Uterus (tissue), 2 donors: ENCODE data around the gene HYPK.

ENCODE experiments used
- POLR2A ChIP-seq, 2 donors: fragments of 450-650 bp; IDR thresholded peaks; one replicate each; pipeline ENCODE4 v1.6.1; 2016; ENCODE audit warnings: antibody characterized with exemption in 2 of 2, mild to moderate bottlenecking in 1 of 2, moderate library complexity in 1 of 2
- TF ChIP-seq, protein P1 (sequence below), 4 experiments: fragments of 200-600 bp in 2 of 4; fragments of 450-650 bp in 2 of 4; sonication (generic) in 2 of 4; IDR thresholded peaks; one replicate each; pipeline ENCODE4 v1.5.1; 2016 to 2019; ENCODE audit warnings: antibody characterized with exemption in 4 of 4, mild to moderate bottlenecking in 2 of 4, moderate library complexity in 1 of 4

DNA sequence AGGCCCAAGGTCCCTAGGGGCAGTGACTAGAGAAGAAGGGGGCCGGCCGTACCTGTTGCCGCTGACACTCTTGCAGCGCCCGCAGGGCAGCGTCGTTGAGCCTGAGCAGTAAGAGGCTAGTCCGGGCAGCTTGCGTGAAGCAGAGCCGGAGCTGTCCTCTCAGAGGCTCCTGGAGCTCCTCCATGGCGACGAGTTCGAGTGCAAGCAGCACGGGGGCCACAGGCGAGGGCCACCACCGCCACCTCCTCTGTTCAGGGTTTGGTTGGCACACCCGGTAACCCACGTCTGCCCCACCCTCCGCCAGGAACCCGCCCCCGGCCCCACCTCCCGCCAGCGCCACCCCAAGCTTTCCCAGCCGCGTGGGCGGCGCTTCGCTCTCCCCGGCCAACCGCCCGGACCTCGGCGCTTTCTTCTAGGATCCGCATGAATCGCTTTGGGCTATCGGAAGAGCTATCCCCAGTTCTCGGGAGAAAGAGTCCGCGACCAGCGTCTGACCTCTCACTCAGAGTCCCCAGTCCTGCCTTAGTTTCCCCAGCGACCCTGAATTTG lies 23.6 kb upstream of the HYPK start, which contains the start of gene ELL3:
- TF ChIP-seq, protein P1, sequence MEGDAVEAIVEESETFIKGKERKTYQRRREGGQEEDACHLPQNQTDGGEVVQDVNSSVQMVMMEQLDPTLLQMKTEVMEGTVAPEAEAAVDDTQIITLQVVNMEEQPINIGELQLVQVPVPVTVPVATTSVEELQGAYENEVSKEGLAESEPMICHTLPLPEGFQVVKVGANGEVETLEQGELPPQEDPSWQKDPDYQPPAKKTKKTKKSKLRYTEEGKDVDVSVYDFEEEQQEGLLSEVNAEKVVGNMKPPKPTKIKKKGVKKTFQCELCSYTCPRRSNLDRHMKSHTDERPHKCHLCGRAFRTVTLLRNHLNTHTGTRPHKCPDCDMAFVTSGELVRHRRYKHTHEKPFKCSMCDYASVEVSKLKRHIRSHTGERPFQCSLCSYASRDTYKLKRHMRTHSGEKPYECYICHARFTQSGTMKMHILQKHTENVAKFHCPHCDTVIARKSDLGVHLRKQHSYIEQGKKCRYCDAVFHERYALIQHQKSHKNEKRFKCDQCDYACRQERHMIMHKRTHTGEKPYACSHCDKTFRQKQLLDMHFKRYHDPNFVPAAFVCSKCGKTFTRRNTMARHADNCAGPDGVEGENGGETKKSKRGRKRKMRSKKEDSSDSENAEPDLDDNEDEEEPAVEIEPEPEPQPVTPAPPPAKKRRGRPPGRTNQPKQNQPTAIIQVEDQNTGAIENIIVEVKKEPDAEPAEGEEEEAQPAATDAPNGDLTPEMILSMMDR (IDR thresholded peaks at IDR 0.05), result no peak
- no peak for TF ChIP-seq POLR2A (IDR thresholded peaks at IDR 0.05)
